ENCODE data around the gene POP5.
"Not testable (repeated sequence)": the region's sequence is repeated elsewhere in the genome, so short reads cannot be mapped to it uniquely, and the experiment has no call there.

POP5 gene

GRCh38 chr12:120536064-120536791 lies 45.0 kb downstream of the POP5 start:
- no peak for DNase-seq

- DNase-seq = peak; percentile 26 to 34 (median 32)
These were observed 46.2 kb downstream of the POP5 start for GRCh38 chr12:120534703-120535655.

- peak; percentile 21 to 57 (median 40) for DNase-seq
These were observed 46.9 kb downstream of the POP5 start, which contains the start of gene RNF10 for GRCh38 chr12:120534203-120534702. Gene RNF10, plus strand, starts transcription at chr12:120534356. Its CDS starts 456 bp downstream, at chr12:120534812.

- DNase-seq = no peak
These were observed 48.4 kb downstream of the POP5 start for GRCh38 chr12:120532701-120533238.

- DNase-seq = not testable (repeated sequence)
These were observed 50.8 kb downstream of the POP5 start for GRCh38 chr12:120530418-120530761.

GRCh38 chr12:120529641-120530417 lies 51.4 kb downstream of the POP5 start:
- DNase-seq = no peak

- peak; percentile 48 to 77 (median 68) for DNase-seq
These were observed 52.2 kb downstream of the POP5 start, which contains the start of gene COQ5 for GRCh38 chr12:120528861-120529525. Gene COQ5, minus strand, starts transcription at chr12:120529158. Its CDS starts 17 bp downstream, at chr12:120529141.
